Activated CD8-positive, alpha-beta memory T cell treated with anti-CD3 and anti-CD28 coated beads for 1 hour (primary cell): Measurements from ENCODE around the gene MDH2.
"Not testable (repeated sequence)": the region's sequence is repeated elsewhere in the genome, so short reads cannot be mapped to it uniquely, and the experiment has no call there.

Experiments used
- DNase-seq, 2 donors: peaks; one replicate each; pipeline ENCODE4 v3.0.0-alpha.2; 2020; ENCODE audit warnings: low read depth in 1 of 2; ENCODE audit errors: extremely low read depth in 1 of 2

The MDH2 gene

GRCh38 chr7:76069238-76069638 is 21.3 kb downstream of the MDH2 start:
- DNase-seq, result no peak

GRCh38 chr7:76071316-76072242 is 23.7 kb downstream of the MDH2 start:
- no peak for DNase-seq

- no peak for DNase-seq
Measured at GRCh38 chr7:76072243-76073148, 24.6 kb downstream of the MDH2 start.

GRCh38 chr7:76073335-76073990 is 25.6 kb downstream of the MDH2 start:
- DNase-seq, result no peak

GRCh38 chr7:76074306-76074971 is 26.5 kb downstream of the MDH2 start:
- DNase-seq, result no peak

GRCh38 chr7:76074972-76075370 is 27.1 kb downstream of the MDH2 start:
- no peak for DNase-seq

GRCh38 chr7:76076995-76077394 is 29.1 kb downstream of the MDH2 start:
- DNase-seq, result no peak

GRCh38 chr7:76077435-76077834 is 29.5 kb downstream of the MDH2 start:
- no peak for DNase-seq

- DNase-seq, result no peak
Measured at GRCh38 chr7:76080204-76080603, 32.3 kb downstream of the MDH2 start.

GRCh38 chr7:76084115-76084514 is 36.2 kb downstream of the MDH2 start:
- not testable (repeated sequence) for DNase-seq

GRCh38 chr7:76086070-76086469 is 38.2 kb downstream of the MDH2 start:
- no peak for DNase-seq

- DNase-seq, result not testable (repeated sequence)
Measured at GRCh38 chr7:76087362-76087791, 39.5 kb downstream of the MDH2 start.

GRCh38 chr7:76089865-76090475 is 42.1 kb downstream of the MDH2 start:
- DNase-seq, result no peak

- no peak for DNase-seq
Measured at GRCh38 chr7:76091506-76091905, 43.6 kb downstream of the MDH2 start.

- not testable (repeated sequence) for DNase-seq
Measured at GRCh38 chr7:76093531-76093930, 45.6 kb downstream of the MDH2 start.

- DNase-seq, result not testable (repeated sequence)
Measured at GRCh38 chr7:76094326-76094725, 46.4 kb downstream of the MDH2 start.

- no peak for DNase-seq
Measured at GRCh38 chr7:76095908-76096307, 48.0 kb downstream of the MDH2 start.

- not testable (repeated sequence) for DNase-seq
Measured at GRCh38 chr7:76101693-76102437, 54.0 kb downstream of the MDH2 start.

GRCh38 chr7:76103788-76104187 is 55.9 kb downstream of the MDH2 start:
- not testable (repeated sequence) for DNase-seq
